ENCODE measurements around the gene ASAP3.

DNA sequence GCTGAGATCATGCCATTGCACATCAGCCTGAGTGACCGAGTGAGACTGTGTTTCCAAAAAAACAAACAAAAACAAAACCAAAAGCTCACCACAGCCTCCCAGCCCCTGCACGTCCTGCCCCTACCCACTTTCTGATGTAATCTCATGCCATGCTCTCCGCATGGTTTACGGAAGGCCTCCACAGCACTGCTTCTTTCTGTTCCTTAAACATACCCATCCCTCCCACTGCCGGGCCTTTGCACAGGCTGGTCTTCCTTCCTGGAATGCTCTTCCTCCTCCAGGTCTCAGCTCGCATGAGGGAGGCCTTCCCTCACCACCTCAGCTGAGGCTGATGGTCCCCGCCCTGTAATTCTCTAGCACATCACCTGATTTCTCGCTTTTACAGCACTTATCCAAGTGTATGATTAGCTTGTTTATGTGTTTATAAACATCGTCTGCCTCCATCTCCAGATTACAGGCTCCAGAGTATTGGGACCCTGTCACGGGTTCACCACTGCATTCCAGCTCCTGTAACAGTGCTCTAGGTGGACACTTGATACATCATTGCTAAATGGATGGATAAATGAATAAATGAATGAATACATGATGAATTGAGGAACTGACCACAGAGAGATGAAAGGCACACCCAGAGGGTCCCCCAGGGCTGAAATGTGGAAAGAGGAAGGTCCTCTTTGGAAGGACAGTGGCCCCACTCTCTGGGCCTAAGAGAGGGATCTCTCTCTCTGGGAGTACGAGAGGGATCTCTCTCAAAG is 81.5 kb downstream of the ASAP3 start:
- TF ChIP-seq POLR2A (IDR thresholded peaks at IDR 0.05; ENCODE audit: low read depth, low read length) (no peak), JUN (IDR thresholded peaks at IDR 0.05; ENCODE audit: borderline replicate concordance, insufficient read depth, insufficient read length, low read depth) (no peak), EZH2 (IDR thresholded peaks at IDR 0.05; ENCODE audit: borderline replicate concordance, low read depth, low read length, severe bottlenecking) (no peak), MAX (IDR thresholded peaks at IDR 0.05; ENCODE audit: insufficient read depth, insufficient read length) (no peak)

All from endothelial cell of umbilical vein (primary cell).